HG03469 (cell line): Measurements from ENCODE around the gene CLCNKB.

Source experiments
- ATAC-seq: cut with Tn5 transposase; IDR thresholded peaks from one replicate; pipeline ENCODE4 v1.9.1; 2021; ENCODE audit warnings: mild to moderate bottlenecking, moderate library complexity, moderate number of reproducible peaks; ENCODE audit not compliant: unreplicated experiment

Gene CLCNKB

GRCh38 chr1:16091296-16091695 is 47.7 kb downstream of the CLCNKB start:
- no peak for ATAC-seq

GRCh38 chr1:16092097-16092922 is 48.7 kb downstream of the CLCNKB start:
- ATAC-seq, result no peak

GRCh38 chr1:16092923-16093511 is 49.4 kb downstream of the CLCNKB start:
- ATAC-seq, result no peak

GRCh38 chr1:16093611-16094010 is 50.0 kb downstream of the CLCNKB start:
- ATAC-seq, result no peak

- ATAC-seq, result no peak
Measured at GRCh38 chr1:16094453-16095158, 51.0 kb downstream of the CLCNKB start.

- no peak for ATAC-seq
Measured at GRCh38 chr1:16095447-16095846, 51.9 kb downstream of the CLCNKB start.

GRCh38 chr1:16099412-16099811 is 55.8 kb downstream of the CLCNKB start:
- ATAC-seq, result no peak

GRCh38 chr1:16101623-16102022 is 58.0 kb downstream of the CLCNKB start:
- no peak for ATAC-seq
